Islet of Langerhans (tissue), 1 donor: ENCODE results near the gene TRIO.

Experiments used
- FAIRE-seq: peaks from one replicate; lab custom pipeline; 2011; peaks lifted over from hg19 to GRCh38; lab: Jason Lieb, UNC

TRIO gene

DNA sequence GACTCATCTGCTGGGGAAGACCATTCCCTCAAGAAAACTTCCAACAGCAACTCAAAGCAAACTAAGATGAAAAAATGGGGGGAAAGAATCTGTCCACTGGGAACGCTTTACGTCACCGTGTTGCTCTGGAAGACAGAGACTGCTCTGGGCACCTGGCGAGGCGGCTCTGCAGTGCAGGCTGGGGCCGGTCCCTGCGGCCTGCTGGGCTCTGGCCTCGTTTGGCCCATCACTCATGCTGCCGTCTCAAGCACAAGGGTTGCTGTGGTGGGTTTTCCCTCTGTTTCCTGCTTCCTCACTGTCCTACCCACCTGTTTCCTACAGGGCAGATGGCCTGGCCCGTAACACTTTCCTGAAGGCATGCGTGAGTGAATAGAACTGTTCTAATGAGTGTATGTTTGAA is 345.6 kb downstream of the TRIO start:
- FAIRE-seq = no peak

DNA sequence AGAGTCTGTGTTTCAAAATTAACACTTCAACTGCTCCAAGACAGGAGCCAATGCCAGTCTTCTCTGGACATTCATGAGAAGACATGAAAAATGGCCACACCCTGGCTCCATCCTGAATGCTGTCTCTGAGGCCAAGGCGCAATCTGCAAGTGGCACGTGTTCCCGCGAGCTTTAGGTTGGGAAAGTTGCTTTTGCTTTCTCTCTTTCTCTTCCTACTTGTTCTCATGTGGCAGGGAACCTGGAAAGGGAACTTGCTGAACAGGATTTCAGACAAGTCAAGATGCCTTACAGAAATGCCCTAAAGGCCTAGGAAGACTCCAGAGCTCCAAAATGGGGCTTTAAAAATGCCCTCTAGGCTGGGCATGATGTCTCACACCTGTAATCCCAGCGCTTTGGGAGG is 346.5 kb downstream of the TRIO start:
- no peak for FAIRE-seq

DNA sequence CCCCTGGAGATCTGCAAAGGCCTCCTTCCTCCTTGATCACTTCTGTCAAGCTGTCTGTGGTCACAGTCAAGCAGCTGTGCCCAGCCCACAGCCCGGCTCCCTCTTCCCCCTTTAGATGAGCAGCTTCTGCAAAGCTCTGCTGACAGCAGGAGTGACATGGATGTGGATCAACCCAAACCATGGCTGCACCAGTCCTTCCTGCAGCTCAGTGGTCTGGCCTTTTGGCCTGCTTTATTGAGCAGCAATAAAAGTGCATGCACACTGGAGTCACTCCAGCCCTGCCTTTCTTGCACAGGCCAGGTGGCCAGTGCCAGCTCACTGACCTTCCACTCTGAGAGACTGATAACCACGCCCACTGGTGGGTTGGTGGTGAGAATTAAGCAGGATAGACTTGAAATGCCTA is 347.2 kb downstream of the TRIO start:
- FAIRE-seq = no peak

DNA sequence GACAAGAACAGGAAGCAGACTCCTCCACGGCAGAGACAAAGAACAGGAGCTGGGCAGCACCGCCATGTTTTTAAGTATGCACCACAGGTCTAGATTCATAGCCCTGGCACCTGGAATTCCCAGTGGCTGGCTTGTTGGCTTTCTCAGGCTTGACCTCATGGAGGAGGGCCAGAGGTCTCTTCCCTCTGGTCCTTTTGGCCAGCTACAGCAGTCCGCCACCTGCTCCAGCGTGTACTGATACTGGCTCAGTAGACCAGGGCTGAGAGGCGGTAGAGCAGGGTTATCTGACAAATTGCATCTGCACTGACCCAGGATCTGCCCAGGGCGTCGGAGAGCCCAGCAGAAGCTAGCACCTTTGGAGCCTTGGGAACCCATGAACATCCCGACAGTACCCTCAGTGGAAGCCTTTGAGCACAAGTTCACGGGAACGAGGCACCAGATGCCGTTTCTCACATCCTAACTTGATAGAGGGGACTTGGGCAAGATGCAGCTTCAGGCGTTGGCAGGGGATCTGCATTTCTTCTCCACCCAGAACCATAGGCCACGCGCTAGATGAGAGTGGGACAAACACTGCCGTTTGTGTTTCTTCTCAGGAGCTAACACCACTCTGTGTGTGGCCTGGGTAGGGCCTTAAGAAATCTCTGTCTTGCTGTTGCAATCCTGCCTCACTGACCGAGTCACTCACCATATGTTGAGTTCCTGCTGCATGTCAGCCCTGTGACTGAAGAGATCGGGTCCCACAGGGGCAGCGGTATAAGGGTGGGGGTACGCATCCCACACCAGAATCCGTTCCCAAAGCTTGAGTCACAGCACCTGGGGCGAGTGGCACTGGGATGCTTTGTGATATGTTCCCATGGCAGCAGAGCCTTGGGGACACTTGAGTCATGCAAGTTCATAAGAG is 348.1 kb downstream of the TRIO start:
- FAIRE-seq = no peak

DNA sequence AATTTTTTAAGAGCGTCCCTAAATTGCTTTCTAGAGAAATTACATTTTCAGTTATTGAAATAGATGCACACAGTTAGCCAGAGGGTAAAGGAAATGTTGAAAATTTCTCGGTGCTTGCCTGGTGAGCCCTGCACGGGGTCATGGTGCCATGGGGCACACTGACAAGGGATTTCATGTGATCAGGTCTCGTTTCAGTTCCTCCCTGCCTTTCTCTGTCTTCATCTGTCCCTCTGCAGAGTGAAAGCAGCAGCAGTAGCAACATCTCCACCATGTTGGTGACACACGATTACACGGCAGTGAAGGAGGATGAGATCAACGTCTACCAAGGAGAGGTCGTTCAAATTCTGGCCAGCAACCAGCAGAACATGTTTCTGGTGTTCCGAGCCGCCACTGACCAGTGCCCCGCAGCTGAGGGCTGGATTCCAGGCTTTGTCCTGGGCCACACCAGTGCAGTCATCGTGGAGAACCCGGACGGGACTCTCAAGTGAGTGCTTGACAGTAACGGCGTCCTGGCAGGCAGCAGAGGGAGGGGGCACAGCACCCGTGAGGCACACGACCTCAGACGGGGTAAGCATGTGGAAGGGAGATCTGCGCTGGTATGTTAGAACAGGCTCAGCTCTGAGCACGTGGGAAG is 349.3 kb downstream of the TRIO start:
- no peak for FAIRE-seq

DNA sequence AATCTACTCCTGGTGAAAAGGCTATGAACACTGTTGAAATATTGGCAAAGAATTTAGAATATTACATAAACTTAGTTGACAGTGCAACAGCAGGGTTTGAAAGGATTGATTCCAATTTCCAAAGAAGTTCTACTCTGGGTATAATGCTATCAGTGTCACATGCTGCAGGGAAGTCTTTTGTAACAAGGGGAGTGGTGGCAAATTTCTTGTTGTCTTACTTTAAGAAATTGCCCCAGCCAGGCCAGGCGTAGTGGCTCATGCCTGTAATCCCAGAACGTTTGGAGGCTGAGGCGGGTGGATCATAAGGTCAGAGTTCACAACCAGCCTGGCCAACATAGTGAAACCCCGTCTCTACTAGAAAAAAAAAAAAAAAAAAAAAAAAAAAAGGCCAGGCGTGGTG is 352.2 kb downstream of the TRIO start:
- no peak for FAIRE-seq

DNA sequence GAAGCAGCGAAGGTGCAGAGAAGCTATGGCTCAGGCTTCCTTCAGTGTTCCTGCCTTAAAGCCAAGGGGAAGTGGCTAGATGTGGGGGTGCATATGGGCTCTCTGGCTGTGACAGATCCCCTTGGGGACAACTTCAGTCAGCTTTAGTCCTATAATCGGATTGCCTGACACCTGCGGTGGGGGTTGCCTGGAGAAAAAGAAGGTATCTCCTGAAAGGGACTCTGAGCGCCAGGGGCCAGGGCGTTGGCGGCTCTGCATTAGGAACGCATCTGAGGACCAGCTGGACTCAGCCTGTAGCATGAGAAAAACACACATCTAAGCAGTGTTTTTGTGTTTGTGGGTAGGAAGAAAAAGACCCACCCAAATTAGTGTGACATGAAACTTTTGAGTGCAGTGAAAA is 354.2 kb downstream of the TRIO start:
- no peak for FAIRE-seq

DNA sequence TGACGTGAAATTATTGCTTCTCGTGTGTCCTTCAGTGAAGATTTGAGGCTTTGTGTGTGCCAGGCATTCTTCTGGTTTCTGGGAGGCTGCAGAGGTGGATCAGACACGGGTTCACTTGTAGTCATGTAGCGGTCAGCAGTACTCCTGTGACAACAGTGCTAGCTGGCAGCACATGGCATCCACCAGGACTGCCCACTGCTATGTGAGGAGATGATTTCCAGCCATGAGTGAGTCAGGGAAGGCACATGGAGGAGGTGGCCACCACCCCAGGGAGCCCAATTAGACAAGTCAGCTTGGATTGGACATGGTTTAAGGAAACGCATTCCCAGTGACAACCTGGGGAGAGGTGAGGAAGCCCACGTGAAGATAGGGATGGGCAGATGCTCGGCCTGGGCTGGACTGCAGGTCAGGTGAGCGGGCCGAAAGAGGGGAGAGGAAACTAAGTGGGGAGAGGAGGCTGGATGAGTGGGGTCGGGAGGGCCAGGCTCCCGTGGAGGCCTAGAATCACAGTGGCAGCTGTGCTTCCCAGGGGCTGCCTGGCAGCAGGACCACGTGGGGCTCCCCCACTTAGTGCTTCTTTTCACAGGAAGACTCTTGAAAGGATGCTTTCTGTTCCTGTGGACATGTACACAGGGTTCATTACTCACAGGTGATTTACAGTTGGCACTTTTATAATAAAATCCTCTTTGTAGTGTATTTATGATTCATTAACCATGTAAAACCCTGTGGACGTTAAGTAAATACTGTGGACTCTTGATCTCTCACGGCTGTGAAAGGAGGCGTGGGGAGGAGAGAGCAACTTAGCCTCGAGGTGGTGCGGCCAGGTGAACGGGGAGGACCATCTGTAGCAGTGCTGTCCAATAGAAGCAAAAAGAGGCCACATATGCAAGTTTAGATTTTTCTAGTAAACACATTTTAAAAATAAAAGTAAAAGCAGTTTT is 358.5 kb downstream of the TRIO start:
- peak; percentile 90 for FAIRE-seq

DNA sequence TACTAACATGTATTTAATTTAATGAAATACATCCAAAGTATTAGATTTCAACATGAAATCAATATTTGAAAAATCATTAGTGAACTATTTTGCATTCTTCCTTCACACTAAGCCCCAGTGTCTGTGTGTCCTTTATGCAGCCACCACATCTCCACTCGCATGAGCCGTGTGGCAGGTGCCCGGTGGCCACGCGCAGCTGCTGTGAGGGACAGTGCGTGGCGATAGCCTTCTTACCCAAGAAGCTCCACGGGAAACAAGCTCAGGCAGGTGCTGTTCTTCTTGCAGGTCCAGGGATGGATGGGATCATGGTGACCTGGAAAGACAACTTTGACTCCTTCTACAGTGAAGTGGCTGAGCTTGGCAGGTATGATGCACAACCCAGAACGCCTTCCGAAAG is 359.1 kb downstream of the TRIO start:
- no peak for FAIRE-seq

DNA sequence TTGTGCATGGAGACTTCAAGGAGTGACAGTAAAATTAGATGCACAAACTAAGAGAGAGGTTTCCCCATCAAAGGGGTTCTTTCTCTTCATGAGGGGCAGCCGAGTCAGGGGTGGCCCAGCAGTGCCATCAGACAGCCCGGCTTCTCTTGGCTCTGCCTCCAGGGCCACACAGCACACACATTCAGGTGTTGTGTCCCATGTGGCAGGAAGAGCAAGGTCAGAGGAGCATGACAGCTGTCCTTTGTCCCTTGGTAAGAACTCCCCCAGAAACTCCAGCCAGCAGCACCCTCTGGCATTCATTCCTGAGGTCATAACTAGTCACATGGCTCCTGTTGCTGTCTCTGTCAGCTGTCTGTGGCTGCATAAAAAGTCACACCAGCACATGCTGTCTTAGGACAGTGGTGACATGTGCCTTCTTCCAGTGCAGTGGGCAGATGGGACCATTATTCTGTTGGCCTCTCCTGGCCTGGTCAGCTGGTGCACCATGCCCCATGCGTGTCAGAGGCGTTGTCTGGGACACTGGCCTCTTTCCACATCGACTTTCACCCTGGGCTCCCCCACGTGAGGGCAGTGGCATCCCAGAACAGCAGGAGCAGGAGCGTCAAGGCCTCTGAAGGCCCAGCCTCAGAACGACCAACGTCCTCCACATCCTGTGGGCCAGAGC is 360.0 kb downstream of the TRIO start:
- FAIRE-seq = no peak

DNA sequence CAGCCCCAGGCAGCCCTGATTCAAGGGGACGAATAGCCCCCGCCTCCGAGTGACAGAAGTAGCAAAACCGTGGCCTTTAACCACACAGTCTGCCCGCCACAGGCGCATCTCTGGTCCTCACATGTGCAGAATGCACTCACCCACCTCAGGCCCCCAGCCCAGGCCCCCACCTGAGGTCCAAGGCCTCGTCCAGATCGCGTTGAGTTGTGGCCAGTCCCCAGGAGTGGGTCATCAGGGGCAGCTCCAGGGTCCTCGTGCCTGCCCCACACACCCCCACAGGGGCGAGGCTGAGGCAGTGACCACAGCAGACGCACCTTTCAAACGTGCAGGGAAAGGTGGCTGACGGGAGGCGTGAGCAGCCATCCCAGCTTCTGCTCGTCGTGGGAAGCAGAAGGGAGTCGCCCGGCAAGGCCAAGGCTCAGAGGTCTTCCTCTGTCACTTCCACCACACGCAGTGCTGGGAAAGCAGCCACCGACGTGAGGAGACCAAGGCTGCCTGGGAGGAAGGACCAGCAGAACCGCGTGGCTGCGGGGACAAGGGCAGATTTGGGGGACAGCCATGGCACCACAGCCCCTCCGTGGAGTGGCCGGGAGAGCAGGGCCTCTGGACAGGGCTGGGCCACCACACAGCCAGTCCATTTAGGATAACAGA is 360.7 kb downstream of the TRIO start:
- no peak for FAIRE-seq

DNA sequence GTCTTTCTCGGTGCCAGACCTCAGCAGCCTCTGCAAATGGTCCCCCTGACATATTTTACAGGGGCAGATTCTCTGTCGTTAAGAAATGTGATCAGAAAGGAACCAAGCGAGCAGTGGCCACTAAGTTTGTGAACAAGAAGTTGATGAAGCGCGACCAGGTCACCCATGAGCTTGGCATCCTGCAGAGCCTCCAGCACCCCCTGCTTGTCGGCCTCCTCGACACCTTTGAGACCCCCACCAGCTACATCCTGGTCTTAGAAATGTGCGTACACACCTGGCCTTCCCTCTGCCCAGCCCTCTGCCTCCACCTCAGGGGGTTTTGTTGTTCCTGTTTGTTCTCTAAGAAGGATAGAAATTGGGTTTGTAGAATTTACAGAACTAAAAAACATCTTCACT is 361.2 kb downstream of the TRIO start:
- FAIRE-seq = no peak

DNA sequence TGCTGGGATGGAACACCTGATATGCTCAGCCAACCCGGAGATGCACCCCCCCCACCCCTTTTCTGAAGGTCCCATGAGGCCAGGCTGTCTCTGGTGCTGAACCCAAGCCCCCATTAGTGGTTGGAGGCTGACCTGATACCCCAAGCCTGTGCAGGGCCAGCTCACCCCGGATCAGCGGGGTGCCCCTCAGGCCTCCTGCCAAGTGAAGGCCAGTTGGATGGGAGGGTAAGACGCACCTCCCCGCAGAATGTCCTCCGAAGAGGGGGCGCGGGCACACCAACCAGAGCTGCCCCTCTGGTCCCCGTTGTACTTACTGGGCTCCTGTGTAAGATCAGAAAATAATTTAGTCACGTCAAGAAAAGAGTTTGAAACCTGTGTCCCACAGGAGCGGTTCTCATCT is 361.7 kb downstream of the TRIO start:
- no peak for FAIRE-seq

DNA sequence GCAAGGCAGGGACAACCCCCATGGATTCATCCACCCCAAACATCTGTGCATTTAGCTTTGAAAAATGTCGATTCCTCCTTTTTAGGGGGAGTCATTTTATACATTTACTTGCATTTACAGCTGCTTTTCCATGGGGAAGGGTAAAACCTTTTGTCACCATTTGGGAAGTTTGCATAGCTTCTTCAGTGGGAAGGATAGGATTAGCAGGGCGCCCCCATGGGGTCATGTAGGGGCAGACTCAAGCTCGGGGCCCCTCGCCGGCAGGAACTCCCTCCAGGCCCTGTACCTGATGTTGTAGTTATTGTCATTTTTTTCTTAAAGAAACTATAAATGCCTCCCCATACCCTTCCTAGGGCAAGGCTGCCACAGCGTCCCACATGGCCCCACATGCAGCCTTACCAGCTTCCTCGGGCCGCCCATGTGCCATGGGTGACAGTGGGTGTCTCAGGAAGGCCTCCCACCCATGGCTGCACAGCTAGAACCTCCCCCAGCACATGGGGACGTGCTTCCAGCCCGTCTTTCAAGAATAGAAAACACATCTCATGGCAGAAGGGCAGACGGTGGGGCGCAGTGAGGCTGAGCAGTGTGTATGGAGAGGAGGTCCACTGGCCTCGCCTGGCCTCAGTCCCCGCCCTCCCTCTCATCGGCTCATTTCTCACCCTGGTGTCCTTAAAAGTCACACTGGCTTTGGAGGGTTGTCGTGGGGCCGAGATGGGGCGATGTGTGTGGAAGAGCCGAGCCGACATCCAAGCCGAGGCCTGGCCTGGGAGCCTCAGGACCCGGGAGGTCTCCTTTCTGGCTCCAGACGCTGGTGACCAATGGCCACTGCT is 362.4 kb downstream of the TRIO start:
- no peak for FAIRE-seq

DNA sequence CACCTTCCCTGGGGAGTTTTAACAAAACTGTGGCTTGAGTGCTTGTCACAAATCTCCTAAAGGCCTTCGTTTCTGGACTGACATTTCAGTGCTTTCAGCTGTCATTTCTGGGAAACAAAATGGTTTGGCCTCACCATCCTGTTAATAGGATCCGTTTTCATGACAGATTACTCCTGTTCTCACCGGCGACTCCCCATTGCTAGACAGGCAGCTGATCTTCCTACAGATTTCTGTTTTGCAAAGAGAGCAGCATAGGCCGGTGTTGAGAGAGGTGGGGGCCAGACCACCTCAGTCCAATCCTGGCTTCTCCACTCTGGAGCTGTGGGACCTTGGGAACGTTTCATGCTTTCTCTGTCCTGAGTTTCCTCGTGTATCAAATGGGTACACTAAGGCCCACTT is 363.0 kb downstream of the TRIO start:
- no peak for FAIRE-seq

DNA sequence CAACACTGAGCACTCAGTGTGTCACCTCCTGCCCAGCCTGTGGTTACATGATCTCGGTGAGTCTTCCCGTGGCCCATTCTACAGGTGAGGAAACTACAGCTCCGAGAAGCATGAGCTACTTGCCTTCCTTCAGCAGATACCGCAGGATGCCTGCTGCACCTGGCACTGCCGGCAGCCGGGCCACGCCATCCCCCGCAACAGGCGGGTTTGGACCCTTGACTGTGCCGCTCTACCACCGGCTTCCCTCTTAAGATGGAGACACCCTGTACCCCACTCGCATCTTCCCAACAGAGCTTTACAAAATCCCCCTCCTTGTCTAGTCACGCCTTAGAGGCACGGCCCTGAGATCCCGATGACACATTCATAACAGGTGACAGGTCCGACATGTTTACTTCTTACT is 363.5 kb downstream of the TRIO start:
- no peak for FAIRE-seq

DNA sequence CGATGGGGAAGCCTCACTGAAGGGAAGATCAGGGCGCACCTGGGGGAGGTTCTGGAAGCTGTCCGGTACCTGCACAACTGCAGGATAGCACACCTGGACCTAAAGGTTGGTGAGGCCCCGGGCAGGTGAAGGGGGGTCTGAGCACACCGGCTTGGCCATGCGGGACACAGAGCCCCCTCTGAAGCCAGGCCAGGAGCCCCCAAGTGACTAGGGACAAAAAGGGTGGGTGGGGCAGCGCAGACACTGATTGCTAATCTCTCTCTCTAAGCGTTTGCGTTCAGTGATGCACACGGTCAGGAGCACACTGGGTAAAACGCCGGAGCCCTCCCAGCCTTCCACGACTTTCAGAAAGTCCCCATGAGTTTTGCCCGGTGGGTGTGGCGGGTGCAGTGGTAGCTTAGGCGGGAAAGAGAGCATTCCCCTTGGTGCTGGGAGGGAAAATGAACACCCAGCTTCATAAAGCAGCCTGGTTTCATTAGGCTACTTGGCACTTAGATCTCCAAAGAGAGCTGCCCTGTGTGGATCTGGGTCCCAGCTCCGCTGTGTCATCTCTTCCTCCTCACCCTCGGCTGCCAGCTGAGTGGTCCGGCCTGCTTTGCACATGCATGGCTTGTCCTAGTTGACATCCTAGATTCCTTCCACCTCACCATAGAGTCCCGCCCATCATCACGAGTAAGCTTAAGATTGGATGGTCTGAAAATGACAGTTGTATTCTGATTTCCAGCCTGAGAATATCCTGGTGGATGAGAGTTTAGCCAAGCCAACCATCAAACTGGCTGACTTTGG is 364.2 kb downstream of the TRIO start:
- FAIRE-seq = no peak

DNA sequence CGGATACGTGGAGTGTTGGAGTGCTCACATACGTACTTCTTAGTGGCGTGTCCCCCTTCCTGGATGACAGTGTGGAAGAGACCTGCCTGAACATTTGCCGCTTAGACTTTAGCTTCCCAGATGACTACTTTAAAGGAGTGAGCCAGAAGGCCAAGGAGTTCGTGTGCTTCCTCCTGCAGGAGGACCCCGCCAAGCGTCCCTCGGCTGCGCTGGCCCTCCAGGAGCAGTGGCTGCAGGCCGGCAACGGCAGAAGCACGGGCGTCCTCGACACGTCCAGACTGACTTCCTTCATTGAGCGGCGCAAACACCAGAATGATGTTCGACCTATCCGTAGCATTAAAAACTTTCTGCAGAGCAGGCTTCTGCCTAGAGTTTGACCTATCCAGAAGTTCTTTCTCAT is 364.9 kb downstream of the TRIO start:
- FAIRE-seq = no peak

DNA sequence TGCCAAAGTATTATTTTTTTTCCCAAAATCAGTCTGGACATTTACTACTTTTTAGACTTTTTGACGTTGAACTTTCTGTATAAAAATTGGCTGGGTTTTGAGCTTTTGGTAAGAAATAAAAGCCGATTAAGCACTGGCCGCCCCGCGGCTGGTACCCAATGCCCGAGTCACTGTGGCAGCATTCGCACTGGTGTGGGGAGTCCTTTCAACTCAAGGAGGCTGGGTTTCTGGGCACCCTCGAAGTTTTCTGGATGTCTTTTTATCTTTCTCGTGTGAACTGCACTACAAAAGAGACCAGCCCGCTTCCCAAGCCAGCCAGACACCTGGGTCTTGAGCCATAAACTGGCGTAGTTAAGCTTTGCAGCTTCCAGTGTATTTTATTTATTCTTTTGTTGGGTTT is 366.4 kb downstream of the TRIO start:
- no peak for FAIRE-seq

DNA sequence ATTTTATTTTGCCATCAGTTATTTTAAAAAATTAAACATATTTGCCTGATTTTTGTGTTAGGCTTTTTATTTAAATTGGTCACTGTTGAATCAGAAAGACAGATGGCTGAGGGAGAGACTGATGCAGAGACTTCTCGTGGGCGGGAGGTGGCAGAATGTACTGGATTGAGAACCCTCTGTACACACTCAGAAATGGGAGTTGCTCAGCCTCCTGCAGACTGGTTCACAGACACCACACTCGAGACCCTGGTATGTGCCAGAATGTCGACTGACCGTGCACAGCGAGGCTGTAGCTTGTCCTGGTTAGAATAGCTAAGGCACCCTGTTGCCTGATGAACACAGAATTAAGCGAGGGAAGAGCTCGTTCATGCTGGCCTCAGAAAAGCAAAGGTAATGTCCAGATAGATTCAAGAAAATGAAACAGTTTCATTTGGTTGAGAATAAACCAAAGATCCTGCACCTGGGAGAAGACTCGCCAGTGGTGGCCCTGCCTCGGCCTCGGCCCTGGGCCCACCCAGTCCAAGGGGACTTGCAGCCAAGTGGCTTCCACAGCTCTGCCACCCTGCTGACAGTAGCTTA is 367.1 kb downstream of the TRIO start:
- peak; percentile 27 for FAIRE-seq
